Measurements from ENCODE around the gene RBM23. TPM values are rescaled to one million over a fixed set of nuclear protein-coding genes. Genes with fewer than 3 reads are reported as not detected.
A peak's percentile ranks its signal among the peaks of the same experiment; 100 is the strongest.

The RBM23 gene
- total and polyA plus RNA-seq, 9 of the 15 experiments (the other 6 are each of a cell fraction or from before 2014, with no cell fraction given) = 46.0 to 102 (median 58.5) TPM

DNA sequence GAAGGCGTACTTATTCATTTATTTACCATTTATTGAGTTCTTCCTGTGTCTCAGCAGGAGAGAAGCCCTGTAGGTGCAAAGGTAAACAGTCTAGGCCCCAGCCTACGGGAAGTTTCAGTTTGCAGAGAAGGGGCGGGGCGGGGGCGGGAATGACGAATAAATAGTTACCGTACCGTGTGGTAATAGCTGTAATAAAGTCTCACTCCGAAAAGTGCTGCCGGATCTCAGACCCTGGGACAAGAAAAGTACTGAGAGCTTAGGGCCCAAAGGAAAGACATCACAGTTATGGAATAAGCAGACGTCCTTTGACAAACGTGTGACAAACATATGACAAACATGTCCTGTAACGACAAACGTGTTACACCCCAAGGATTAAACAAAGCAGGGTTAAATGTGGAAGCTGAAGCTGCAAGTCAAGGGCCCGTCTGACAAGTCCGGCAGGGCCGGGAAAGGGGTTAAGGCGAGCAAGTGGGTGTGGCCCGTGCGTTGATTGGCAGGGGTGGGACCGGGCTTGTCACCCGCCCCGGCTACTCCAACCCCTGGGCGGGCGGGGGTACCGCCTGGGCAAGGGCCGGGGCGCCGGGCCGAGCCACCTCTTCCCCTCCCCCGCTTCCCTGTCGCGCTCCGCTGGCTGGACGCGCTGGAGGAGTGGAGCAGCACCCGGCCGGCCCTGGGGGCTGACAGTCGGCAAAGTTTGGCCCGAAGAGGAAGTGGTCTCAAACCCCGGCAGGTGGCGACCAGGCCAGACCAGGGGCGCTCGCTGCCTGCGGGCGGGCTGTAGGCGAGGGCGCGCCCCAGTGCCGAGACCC, 47.5 kb downstream of the RBM23 start, which contains the start of gene LRP10 (continued):
- TF ChIP-seq, protein P1, sequence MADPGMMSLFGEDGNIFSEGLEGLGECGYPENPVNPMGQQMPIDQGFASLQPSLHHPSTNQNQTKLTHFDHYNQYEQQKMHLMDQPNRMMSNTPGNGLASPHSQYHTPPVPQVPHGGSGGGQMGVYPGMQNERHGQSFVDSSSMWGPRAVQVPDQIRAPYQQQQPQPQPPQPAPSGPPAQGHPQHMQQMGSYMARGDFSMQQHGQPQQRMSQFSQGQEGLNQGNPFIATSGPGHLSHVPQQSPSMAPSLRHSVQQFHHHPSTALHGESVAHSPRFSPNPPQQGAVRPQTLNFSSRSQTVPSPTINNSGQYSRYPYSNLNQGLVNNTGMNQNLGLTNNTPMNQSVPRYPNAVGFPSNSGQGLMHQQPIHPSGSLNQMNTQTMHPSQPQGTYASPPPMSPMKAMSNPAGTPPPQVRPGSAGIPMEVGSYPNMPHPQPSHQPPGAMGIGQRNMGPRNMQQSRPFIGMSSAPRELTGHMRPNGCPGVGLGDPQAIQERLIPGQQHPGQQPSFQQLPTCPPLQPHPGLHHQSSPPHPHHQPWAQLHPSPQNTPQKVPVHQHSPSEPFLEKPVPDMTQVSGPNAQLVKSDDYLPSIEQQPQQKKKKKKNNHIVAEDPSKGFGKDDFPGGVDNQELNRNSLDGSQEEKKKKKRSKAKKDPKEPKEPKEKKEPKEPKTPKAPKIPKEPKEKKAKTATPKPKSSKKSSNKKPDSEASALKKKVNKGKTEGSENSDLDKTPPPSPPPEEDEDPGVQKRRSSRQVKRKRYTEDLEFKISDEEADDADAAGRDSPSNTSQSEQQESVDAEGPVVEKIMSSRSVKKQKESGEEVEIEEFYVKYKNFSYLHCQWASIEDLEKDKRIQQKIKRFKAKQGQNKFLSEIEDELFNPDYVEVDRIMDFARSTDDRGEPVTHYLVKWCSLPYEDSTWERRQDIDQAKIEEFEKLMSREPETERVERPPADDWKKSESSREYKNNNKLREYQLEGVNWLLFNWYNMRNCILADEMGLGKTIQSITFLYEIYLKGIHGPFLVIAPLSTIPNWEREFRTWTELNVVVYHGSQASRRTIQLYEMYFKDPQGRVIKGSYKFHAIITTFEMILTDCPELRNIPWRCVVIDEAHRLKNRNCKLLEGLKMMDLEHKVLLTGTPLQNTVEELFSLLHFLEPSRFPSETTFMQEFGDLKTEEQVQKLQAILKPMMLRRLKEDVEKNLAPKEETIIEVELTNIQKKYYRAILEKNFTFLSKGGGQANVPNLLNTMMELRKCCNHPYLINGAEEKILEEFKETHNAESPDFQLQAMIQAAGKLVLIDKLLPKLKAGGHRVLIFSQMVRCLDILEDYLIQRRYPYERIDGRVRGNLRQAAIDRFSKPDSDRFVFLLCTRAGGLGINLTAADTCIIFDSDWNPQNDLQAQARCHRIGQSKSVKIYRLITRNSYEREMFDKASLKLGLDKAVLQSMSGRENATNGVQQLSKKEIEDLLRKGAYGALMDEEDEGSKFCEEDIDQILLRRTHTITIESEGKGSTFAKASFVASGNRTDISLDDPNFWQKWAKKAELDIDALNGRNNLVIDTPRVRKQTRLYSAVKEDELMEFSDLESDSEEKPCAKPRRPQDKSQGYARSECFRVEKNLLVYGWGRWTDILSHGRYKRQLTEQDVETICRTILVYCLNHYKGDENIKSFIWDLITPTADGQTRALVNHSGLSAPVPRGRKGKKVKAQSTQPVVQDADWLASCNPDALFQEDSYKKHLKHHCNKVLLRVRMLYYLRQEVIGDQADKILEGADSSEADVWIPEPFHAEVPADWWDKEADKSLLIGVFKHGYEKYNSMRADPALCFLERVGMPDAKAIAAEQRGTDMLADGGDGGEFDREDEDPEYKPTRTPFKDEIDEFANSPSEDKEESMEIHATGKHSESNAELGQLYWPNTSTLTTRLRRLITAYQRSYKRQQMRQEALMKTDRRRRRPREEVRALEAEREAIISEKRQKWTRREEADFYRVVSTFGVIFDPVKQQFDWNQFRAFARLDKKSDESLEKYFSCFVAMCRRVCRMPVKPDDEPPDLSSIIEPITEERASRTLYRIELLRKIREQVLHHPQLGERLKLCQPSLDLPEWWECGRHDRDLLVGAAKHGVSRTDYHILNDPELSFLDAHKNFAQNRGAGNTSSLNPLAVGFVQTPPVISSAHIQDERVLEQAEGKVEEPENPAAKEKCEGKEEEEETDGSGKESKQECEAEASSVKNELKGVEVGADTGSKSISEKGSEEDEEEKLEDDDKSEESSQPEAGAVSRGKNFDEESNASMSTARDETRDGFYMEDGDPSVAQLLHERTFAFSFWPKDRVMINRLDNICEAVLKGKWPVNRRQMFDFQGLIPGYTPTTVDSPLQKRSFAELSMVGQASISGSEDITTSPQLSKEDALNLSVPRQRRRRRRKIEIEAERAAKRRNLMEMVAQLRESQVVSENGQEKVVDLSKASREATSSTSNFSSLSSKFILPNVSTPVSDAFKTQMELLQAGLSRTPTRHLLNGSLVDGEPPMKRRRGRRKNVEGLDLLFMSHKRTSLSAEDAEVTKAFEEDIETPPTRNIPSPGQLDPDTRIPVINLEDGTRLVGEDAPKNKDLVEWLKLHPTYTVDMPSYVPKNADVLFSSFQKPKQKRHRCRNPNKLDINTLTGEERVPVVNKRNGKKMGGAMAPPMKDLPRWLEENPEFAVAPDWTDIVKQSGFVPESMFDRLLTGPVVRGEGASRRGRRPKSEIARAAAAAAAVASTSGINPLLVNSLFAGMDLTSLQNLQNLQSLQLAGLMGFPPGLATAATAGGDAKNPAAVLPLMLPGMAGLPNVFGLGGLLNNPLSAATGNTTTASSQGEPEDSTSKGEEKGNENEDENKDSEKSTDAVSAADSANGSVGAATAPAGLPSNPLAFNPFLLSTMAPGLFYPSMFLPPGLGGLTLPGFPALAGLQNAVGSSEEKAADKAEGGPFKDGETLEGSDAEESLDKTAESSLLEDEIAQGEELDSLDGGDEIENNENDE (IDR thresholded peaks at IDR 0.05; ENCODE audit: low read depth, low read length) = peak; percentile 89
- TF ChIP-seq, protein P2, sequence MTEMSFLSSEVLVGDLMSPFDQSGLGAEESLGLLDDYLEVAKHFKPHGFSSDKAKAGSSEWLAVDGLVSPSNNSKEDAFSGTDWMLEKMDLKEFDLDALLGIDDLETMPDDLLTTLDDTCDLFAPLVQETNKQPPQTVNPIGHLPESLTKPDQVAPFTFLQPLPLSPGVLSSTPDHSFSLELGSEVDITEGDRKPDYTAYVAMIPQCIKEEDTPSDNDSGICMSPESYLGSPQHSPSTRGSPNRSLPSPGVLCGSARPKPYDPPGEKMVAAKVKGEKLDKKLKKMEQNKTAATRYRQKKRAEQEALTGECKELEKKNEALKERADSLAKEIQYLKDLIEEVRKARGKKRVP (CRISPR knock-in tag; IDR thresholded peaks at IDR 0.05) = 0 out of 2 replicates have a peak, but pooled peaks have one; percentile 29
- peak; percentile 91 for TF ChIP-seq HMGN3 (IDR thresholded peaks at IDR 0.05; ENCODE audit: borderline replicate concordance, extremely low read depth, insufficient read length, low read depth, low read length)
- TF ChIP-seq POLR2AphosphoS2 (IDR thresholded peaks at IDR 0.05; ENCODE audit: low read length) = 0 out of 2 replicates have a peak, but pooled peaks have one; percentile 62

Measured in K562 (cell line).